GM18951 (cell line): ENCODE measurements around the gene MTHFS.
"Not testable (repeated sequence)": the region's sequence is repeated elsewhere in the genome, so short reads cannot be mapped to it uniquely, and the experiment has no call there.

Experiments used
- POLR2A ChIP-seq: IDR thresholded peaks from 4 replicates; pipeline ENCODE4 v1.6.1; 2011; ENCODE audit warnings: mild to moderate bottlenecking; ENCODE audit not compliant: insufficient read length, insufficient read depth; ENCODE audit errors: extremely low read depth
- in situ Hi-C: fragments of 300-500 bp; cut with MboI; formaldehyde crosslinking; loops from one replicate; pipeline ENCODE4 v1.12.0; 2022; ENCODE audit warnings: low sequenced_read_pairs, mixed read lengths, inconsistent platforms; ENCODE audit not compliant: unreplicated experiment

Gene MTHFS

GRCh38 chr15:79896634-79897379 is at the start of gene MTHFS:
Gene MTHFS (minus strand): TSS chr15:79897014. CDS start chr15:79896988, 26 bp downstream.
- peak; percentile 89 for TF ChIP-seq POLR2A
- in situ Hi-C loops = loop anchor here (25.0 kb wide), 1 partner anchor 265 kb away; the partner anchor contains the start of gene FAH

GRCh38 chr15:79944622-79945021 is 47.8 kb upstream of the MTHFS start:
- in situ Hi-C loops = no loop called here
- TF ChIP-seq POLR2A = no peak

- in situ Hi-C loops = no loop called here
- no peak for TF ChIP-seq POLR2A
Measured at GRCh38 chr15:79943820-79944219, 47.0 kb upstream of the MTHFS start.

GRCh38 chr15:79942741-79943481 is 46.1 kb upstream of the MTHFS start:
- in situ Hi-C loops = no loop called here
- TF ChIP-seq POLR2A = no peak

- in situ Hi-C loops = no loop called here
- no peak for TF ChIP-seq POLR2A
Measured at GRCh38 chr15:79939399-79939798, 42.6 kb upstream of the MTHFS start.

- in situ Hi-C loops = no loop called here
- no peak for TF ChIP-seq POLR2A
Measured at GRCh38 chr15:79938143-79938542, 41.3 kb upstream of the MTHFS start.

- in situ Hi-C loops = not testable (repeated sequence)
Measured at GRCh38 chr15:79935556-79936201, 38.9 kb upstream of the MTHFS start.

GRCh38 chr15:79933231-79933630 is 36.4 kb upstream of the MTHFS start:
- TF ChIP-seq POLR2A = no peak
- in situ Hi-C loops = no loop called here

GRCh38 chr15:79932447-79932846 is 35.6 kb upstream of the MTHFS start:
- in situ Hi-C loops = no loop called here
- no peak for TF ChIP-seq POLR2A

GRCh38 chr15:79930516-79930915 is 33.7 kb upstream of the MTHFS start:
- in situ Hi-C loops = no loop called here
- no peak for TF ChIP-seq POLR2A

- TF ChIP-seq POLR2A = no peak
- in situ Hi-C loops = no loop called here
Measured at GRCh38 chr15:79929412-79929811, 32.6 kb upstream of the MTHFS start.

- in situ Hi-C loops = not testable (repeated sequence)
Measured at GRCh38 chr15:79926116-79926515, 29.3 kb upstream of the MTHFS start.

GRCh38 chr15:79924379-79924778 is 27.6 kb upstream of the MTHFS start:
- no peak for TF ChIP-seq POLR2A
- in situ Hi-C loops = no loop called here
